Sigmoid colon (tissue), 4 donors: ENCODE results near the gene AVP.

Experiments used
- CTCF ChIP-seq, 4 experiments: fragments of 450-650 bp in 3 of 4; fragments of 200-600 bp in 1 of 4; IDR thresholded peaks; one replicate each; pipeline ENCODE4 v1.5.1; 2016 to 2019; ENCODE audit warnings: antibody characterized with exemption in 4 of 4, mild to moderate bottlenecking in 3 of 4, moderate library complexity in 2 of 4
- EP300 ChIP-seq, 4 donors: sonication (generic); formaldehyde crosslinking; IDR thresholded peaks; one replicate each; pipeline ENCODE4 v1.6.1; 2017; ENCODE audit warnings: antibody characterized with exemption in 4 of 4
- POLR2A ChIP-seq, 2 donors: fragments of 450-650 bp; IDR thresholded peaks; one replicate each; pipeline ENCODE4 v1.6.1; 2016; ENCODE audit warnings: antibody characterized with exemption in 2 of 2, mild to moderate bottlenecking in 2 of 2, moderate library complexity in 2 of 2
- POLR2AphosphoS5 ChIP-seq, 4 donors: sonication (generic); formaldehyde crosslinking; IDR thresholded peaks; one replicate each; pipeline ENCODE4 v1.6.1; 2017; ENCODE audit warnings: antibody characterized with exemption in 4 of 4

- no peak for TF ChIP-seq CTCF (IDR thresholded peaks at IDR 0.05)
- TF ChIP-seq POLR2AphosphoS5 (IDR thresholded peaks at IDR 0.05): no peak
- TF ChIP-seq POLR2A (IDR thresholded peaks at IDR 0.05): no peak
- no peak for TF ChIP-seq EP300 (IDR thresholded peaks at IDR 0.05)
Observed at GRCh38 chr20:3043322-3043721, 41.2 kb downstream of the AVP start, which contains the start of gene GNRH2.
